Measurements from ENCODE around the gene FAM107B.

GRCh38 chr10:14580671-14581332 lies 193.9 kb downstream of the FAM107B start:
- TF ChIP-seq CTCF (IDR thresholded peaks at IDR 0.05): no peak
- TF ChIP-seq POLR2AphosphoS5 (IDR thresholded peaks at IDR 0.05): no peak

All from gastroesophageal sphincter (tissue), 3 donors.